OCI-LY1 (cell line): ENCODE measurements around the gene CD164L2.

Experiments
- H2AFZ ChIP-seq: fragments of 200-600 bp; sonication (generic), shearing (Covaris generic); 2 replicates; pipeline ENCODE4 v1.6.0; 2014; ENCODE audit warnings: antibody characterized with exemption, mild to moderate bottlenecking, low read length
- H3F3A ChIP-seq: fragments of 200-600 bp; sonication (generic), shearing (Covaris generic); 2 replicates; pipeline ENCODE4 v1.6.0; 2014; ENCODE audit warnings: mild to moderate bottlenecking, antibody characterized with exemption, low read length, moderate library complexity; ENCODE audit not compliant: insufficient read depth
- H3K27ac ChIP-seq: fragments of 200-600 bp; sonication (generic); 2 replicates; pipeline ENCODE4 v1.5.1; 2014; ENCODE audit warnings: low read length, mixed run types, mild to moderate bottlenecking, low read depth; ENCODE audit not compliant: poor library complexity, severe bottlenecking
- H3K27me3 ChIP-seq: fragments of 200-600 bp; sonication (generic); 2 replicates; pipeline ENCODE4 v1.6.0; 2014; ENCODE audit warnings: antibody characterized with exemption, mild to moderate bottlenecking, low read length, moderate library complexity; ENCODE audit not compliant: insufficient read depth
- H3K36me3 ChIP-seq: fragments of 200-600 bp; sonication (generic); 2 replicates; pipeline ENCODE4 v1.6.1; 2014; ENCODE audit warnings: mild to moderate bottlenecking, antibody characterized with exemption, low read length, moderate library complexity, mixed read lengths; ENCODE audit not compliant: insufficient read depth
- H3K4me1 ChIP-seq: fragments of 200-600 bp; sonication (generic); 2 replicates; pipeline ENCODE4 v1.5.1; 2014; ENCODE audit warnings: mild to moderate bottlenecking, low read length, moderate library complexity; ENCODE audit not compliant: insufficient read depth, severe bottlenecking
- H3K4me2 ChIP-seq: fragments of 200-600 bp; sonication (generic), shearing (Covaris generic); 2 replicates; pipeline ENCODE4 v1.6.1; 2014; ENCODE audit warnings: low read length
- H3K4me3 ChIP-seq: fragments of 200-600 bp; sonication (generic); 2 replicates; pipeline ENCODE4 v1.5.1; 2014; ENCODE audit warnings: low read length, low read depth, mild to moderate bottlenecking, mixed read lengths; ENCODE audit not compliant: poor library complexity, severe bottlenecking
- H3K79me2 ChIP-seq: fragments of 200-600 bp; shearing (Covaris generic); 2 replicates; pipeline ENCODE4 v1.6.1; 2016; ENCODE audit warnings: mixed run types, low read length, mixed read lengths; ENCODE audit not compliant: insufficient read depth
- H3K9ac ChIP-seq: fragments of 200-600 bp; sonication (generic), shearing (Covaris generic); 2 replicates; pipeline ENCODE4 v1.6.1; 2014; ENCODE audit warnings: mild to moderate bottlenecking, low read length, mixed read lengths
- H3K9me2 ChIP-seq: fragments of 200-600 bp; sonication (generic), shearing (Covaris generic); 2 replicates; pipeline ENCODE4 v1.6.1; 2014; ENCODE audit warnings: low read depth, mild to moderate bottlenecking, low read length, mixed read lengths
- H3K9me3 ChIP-seq: fragments of 200-600 bp; shearing (Covaris generic); 2 replicates; pipeline ENCODE4 v1.6.1; 2014; ENCODE audit warnings: low read length, mixed read lengths
- H4K20me1 ChIP-seq: fragments of 200-600 bp; sonication (generic), shearing (Covaris generic); 2 replicates; pipeline ENCODE4 v1.6.0; 2016; ENCODE audit warnings: mild to moderate bottlenecking, low read length; ENCODE audit not compliant: insufficient read depth
- EZH2 ChIP-seq: fragments of 200-600 bp; sonication (generic), shearing (Covaris generic); IDR thresholded peaks from 2 replicates; pipeline ENCODE4 v1.8.0; 2017; ENCODE audit warnings: borderline replicate concordance, mixed run types, mild to moderate bottlenecking, antibody characterized with exemption, low read length, moderate library complexity, mixed read lengths
- TF ChIP-seq, protein P1 (sequence below): fragments of 200-600 bp; sonication (generic), shearing (Covaris generic); IDR thresholded peaks from 2 replicates; pipeline ENCODE4 v1.5.1; 2017; ENCODE audit warnings: mild to moderate bottlenecking, antibody characterized with exemption, low read length, moderate library complexity, mixed read lengths

Gene CD164L2

GRCh38 chr1:27414091-27414490 is 31.0 kb upstream of the CD164L2 start:
- H3K27ac ChIP-seq = no peak overlapping the region
- no peaks in the 10 kb centered on the region for H3K9me3 ChIP-seq
- H3K9ac ChIP-seq = no peak overlapping the region
- H3K4me1 ChIP-seq = peaks cover 25% of the 10 kb centered on the region
- H3K36me3 ChIP-seq = peaks cover 87% of the 10 kb centered on the region
- no peaks in the 10 kb centered on the region for H3K27me3 ChIP-seq
- no peak overlapping the region for H3K4me3 ChIP-seq
- no peaks in the 10 kb centered on the region; the same call in 1 of the 2 replicates for H3F3A ChIP-seq
- no peak overlapping the region for H3K4me2 ChIP-seq
- no peak overlapping the region for H2AFZ ChIP-seq
- no peaks in the 10 kb centered on the region for H4K20me1 ChIP-seq
- TF ChIP-seq EZH2 = no peak
- TF ChIP-seq, protein P1, sequence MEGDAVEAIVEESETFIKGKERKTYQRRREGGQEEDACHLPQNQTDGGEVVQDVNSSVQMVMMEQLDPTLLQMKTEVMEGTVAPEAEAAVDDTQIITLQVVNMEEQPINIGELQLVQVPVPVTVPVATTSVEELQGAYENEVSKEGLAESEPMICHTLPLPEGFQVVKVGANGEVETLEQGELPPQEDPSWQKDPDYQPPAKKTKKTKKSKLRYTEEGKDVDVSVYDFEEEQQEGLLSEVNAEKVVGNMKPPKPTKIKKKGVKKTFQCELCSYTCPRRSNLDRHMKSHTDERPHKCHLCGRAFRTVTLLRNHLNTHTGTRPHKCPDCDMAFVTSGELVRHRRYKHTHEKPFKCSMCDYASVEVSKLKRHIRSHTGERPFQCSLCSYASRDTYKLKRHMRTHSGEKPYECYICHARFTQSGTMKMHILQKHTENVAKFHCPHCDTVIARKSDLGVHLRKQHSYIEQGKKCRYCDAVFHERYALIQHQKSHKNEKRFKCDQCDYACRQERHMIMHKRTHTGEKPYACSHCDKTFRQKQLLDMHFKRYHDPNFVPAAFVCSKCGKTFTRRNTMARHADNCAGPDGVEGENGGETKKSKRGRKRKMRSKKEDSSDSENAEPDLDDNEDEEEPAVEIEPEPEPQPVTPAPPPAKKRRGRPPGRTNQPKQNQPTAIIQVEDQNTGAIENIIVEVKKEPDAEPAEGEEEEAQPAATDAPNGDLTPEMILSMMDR = no peak
- H3K79me2 ChIP-seq = no peaks in the 10 kb centered on the region
- no peaks in the 10 kb centered on the region for H3K9me2 ChIP-seq

DNA sequence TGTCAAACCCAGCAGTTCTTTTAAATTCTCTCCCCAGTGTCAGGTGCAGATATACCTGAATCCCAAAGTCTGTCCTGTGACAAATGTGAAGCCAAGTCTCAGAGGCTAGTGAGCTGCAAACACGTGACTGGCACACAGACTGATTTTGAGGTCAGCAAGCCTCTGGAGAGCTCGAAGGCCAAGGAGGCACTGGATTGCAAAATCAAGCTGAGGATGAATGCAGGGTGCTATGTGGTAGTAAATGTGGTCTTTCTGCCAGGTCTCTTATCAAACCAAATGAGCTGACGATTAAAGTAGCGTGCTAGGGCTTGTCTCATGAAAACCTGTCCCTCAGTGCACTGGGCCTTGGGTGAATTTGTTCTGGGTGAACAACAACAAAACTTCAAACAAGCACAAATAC is 29.9 kb upstream of the CD164L2 start:
- Histone ChIP-seq H2AFZ (no peak overlapping the region), H3K27me3 (no peaks in the 10 kb centered on the region), H3K27ac (no peak overlapping the region), H3K9ac (no peak overlapping the region), H3K9me3 (no peaks in the 10 kb centered on the region), H3K9me2 (no peaks in the 10 kb centered on the region), H3K36me3 (peaks cover 96% of the 10 kb centered on the region), H3K4me2 (no peak overlapping the region), H3K4me3 (no peak overlapping the region), H3K4me1 (peaks cover 18% of the 10 kb centered on the region), H4K20me1 (no peaks in the 10 kb centered on the region), H3K79me2 (no peaks in the 10 kb centered on the region), H3F3A (no peaks in the 10 kb centered on the region; the same call in 1 of the 2 replicates)
- TF ChIP-seq, protein P1 = no peak
- TF ChIP-seq EZH2 = no peak

DNA sequence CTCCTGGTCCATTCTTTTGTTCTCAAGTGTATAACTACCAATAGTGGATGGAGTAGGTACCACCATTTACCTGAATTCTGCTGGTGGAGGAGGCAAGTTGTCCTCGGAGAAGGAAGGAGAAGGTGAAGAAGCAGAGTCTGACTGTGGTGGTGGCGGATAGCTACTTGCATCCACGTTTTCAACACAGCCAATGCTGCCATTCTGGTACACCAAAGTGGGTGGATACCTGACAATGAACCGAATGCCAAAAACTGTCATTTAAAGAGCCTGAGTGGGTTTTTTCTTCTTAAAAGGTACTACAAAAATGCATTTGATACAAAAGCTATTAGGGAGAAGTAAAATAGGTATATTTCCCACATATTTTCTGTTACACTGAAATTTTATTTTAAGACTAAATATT is 29.4 kb upstream of the CD164L2 start:
- H3K9ac ChIP-seq = no peak overlapping the region
- H3K27ac ChIP-seq = no peak overlapping the region
- no peak overlapping the region for H3K4me3 ChIP-seq
- H3F3A ChIP-seq = no peaks in the 10 kb centered on the region; the same call in 1 of the 2 replicates
- H3K36me3 ChIP-seq = peaks cover 96% of the 10 kb centered on the region
- H4K20me1 ChIP-seq = no peaks in the 10 kb centered on the region
- H2AFZ ChIP-seq = no peak overlapping the region
- TF ChIP-seq, protein P1 = no peak
- no peak for TF ChIP-seq EZH2
- no peak overlapping the region for H3K4me2 ChIP-seq
- peaks cover 18% of the 10 kb centered on the region for H3K4me1 ChIP-seq
- H3K79me2 ChIP-seq = no peaks in the 10 kb centered on the region
- no peaks in the 10 kb centered on the region for H3K9me3 ChIP-seq
- H3K27me3 ChIP-seq = no peaks in the 10 kb centered on the region
- no peaks in the 10 kb centered on the region for H3K9me2 ChIP-seq
